ENCODE data around the gene BLOC1S2.
"Not testable (repeated sequence)": the region's sequence is repeated elsewhere in the genome, so short reads cannot be mapped to it uniquely, and the experiment has no call there.

BLOC1S2 gene

GRCh38 chr10:100286051-100287033 is at the start of gene BLOC1S2:
Gene BLOC1S2, minus strand, starts transcription at chr10:100286680. Its CDS starts 21 bp downstream, at chr10:100286659.
- peak; percentile 100 for DNase-seq (ENCODE audit: low spot score)

GRCh38 chr10:100334762-100335161 is 48.3 kb upstream of the BLOC1S2 start:
- DNase-seq (ENCODE audit: low spot score), result no peak

- no peak for DNase-seq (ENCODE audit: low spot score)
These were observed 47.4 kb upstream of the BLOC1S2 start for GRCh38 chr10:100333661-100334440.

GRCh38 chr10:100333106-100333505 is 46.6 kb upstream of the BLOC1S2 start:
- DNase-seq (ENCODE audit: low spot score), result no peak

- DNase-seq (ENCODE audit: low spot score), result no peak
These were observed 43.6 kb upstream of the BLOC1S2 start, which contains the start of gene PKD2L1 for GRCh38 chr10:100330079-100330478. Gene PKD2L1, minus strand, starts transcription at chr10:100330228. Its CDS starts 125 bp downstream, at chr10:100330103.

GRCh38 chr10:100328198-100328597 is 41.7 kb upstream of the BLOC1S2 start:
- no peak for DNase-seq (ENCODE audit: low spot score)

GRCh38 chr10:100327718-100328009 is 41.2 kb upstream of the BLOC1S2 start:
- no peak for DNase-seq (ENCODE audit: low spot score)

GRCh38 chr10:100327007-100327717 is 40.7 kb upstream of the BLOC1S2 start:
- no peak for DNase-seq (ENCODE audit: low spot score)

GRCh38 chr10:100325158-100325557 is 38.7 kb upstream of the BLOC1S2 start:
- DNase-seq (ENCODE audit: low spot score), result peak; percentile 84

GRCh38 chr10:100319707-100320402 is 33.4 kb upstream of the BLOC1S2 start:
- no peak for DNase-seq (ENCODE audit: low spot score)

- DNase-seq (ENCODE audit: low spot score), result no peak
These were observed 31.7 kb upstream of the BLOC1S2 start for GRCh38 chr10:100318207-100318606.

GRCh38 chr10:100315615-100316014 is 29.1 kb upstream of the BLOC1S2 start:
- DNase-seq (ENCODE audit: low spot score), result no peak

- no peak for DNase-seq (ENCODE audit: low spot score)
These were observed 24.8 kb upstream of the BLOC1S2 start for GRCh38 chr10:100311298-100311697.

GRCh38 chr10:100307684-100308083 is 21.2 kb upstream of the BLOC1S2 start:
- no peak for DNase-seq (ENCODE audit: low spot score)

- DNase-seq (ENCODE audit: low spot score), result no peak
These were observed 20.4 kb upstream of the BLOC1S2 start for GRCh38 chr10:100306861-100307260.

- no peak for DNase-seq (ENCODE audit: low spot score)
These were observed 17.9 kb upstream of the BLOC1S2 start for GRCh38 chr10:100304414-100304813.

- peak; percentile 68 for DNase-seq (ENCODE audit: low spot score)
These were observed 17.3 kb upstream of the BLOC1S2 start for GRCh38 chr10:100303724-100304319.

- DNase-seq (ENCODE audit: low spot score), result not testable (repeated sequence)
These were observed 14.6 kb upstream of the BLOC1S2 start for GRCh38 chr10:100301123-100301522.

GRCh38 chr10:100297242-100297641 is 10.8 kb upstream of the BLOC1S2 start:
- no peak for DNase-seq (ENCODE audit: low spot score)

GRCh38 chr10:100293066-100293465 is 6.6 kb upstream of the BLOC1S2 start:
- no peak for DNase-seq (ENCODE audit: low spot score)

GRCh38 chr10:100292300-100292699 is 5.8 kb upstream of the BLOC1S2 start:
- not testable (repeated sequence) for DNase-seq (ENCODE audit: low spot score)

Measured in iPS-NIHi11 (cell line).